ENCODE data around the gene EML6.
"Not testable (repeated sequence)": the region's sequence is repeated elsewhere in the genome, so short reads cannot be mapped to it uniquely, and the experiment has no call there.

The EML6 gene

DNA sequence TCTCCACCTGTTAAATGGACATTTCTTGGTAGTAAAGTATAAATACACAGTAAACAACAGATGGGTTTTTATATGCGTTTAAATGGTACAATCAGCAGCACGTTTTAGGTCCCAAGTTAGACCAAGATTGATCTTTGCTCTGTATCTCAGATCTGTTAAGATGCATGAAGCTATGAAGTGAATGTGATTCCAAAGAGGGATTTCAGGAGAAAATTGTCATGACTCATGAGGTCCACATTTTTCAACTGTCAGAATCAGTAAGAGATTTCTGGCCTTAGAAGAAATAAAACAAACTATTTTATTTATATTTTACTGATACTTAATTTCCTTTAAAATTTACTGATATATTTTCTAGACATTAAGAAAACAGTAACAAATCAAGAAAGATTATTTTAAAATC lies 142.7 kb downstream of the EML6 start:
- TF ChIP-seq, protein P1, sequence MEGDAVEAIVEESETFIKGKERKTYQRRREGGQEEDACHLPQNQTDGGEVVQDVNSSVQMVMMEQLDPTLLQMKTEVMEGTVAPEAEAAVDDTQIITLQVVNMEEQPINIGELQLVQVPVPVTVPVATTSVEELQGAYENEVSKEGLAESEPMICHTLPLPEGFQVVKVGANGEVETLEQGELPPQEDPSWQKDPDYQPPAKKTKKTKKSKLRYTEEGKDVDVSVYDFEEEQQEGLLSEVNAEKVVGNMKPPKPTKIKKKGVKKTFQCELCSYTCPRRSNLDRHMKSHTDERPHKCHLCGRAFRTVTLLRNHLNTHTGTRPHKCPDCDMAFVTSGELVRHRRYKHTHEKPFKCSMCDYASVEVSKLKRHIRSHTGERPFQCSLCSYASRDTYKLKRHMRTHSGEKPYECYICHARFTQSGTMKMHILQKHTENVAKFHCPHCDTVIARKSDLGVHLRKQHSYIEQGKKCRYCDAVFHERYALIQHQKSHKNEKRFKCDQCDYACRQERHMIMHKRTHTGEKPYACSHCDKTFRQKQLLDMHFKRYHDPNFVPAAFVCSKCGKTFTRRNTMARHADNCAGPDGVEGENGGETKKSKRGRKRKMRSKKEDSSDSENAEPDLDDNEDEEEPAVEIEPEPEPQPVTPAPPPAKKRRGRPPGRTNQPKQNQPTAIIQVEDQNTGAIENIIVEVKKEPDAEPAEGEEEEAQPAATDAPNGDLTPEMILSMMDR (IDR thresholded peaks at IDR 0.05; ENCODE audit: low read depth, low read length): no peak
- TF ChIP-seq POLR2A (IDR thresholded peaks at IDR 0.05; ENCODE audit: extremely low read depth, insufficient read length): no peak
- no peak for TF ChIP-seq MYC (IDR thresholded peaks at IDR 0.05; ENCODE audit: low read depth, low read length)
- TF ChIP-seq MAX (IDR thresholded peaks at IDR 0.05; ENCODE audit: low read depth, low read length): no peak
- H3K4me3 ChIP-seq (ENCODE audit: low read depth, low read length): no peak overlapping the region
- no peak for DNase-seq (ENCODE audit: low read depth)

- peak; percentile 68 for DNase-seq (ENCODE audit: low read depth)
- H3K4me3 ChIP-seq (ENCODE audit: low read depth, low read length): no peak overlapping the region
- TF ChIP-seq POLR2A (IDR thresholded peaks at IDR 0.05; ENCODE audit: extremely low read depth, insufficient read length): no peak
- no peak for TF ChIP-seq MAX (IDR thresholded peaks at IDR 0.05; ENCODE audit: low read depth, low read length)
- no peak for TF ChIP-seq MYC (IDR thresholded peaks at IDR 0.05; ENCODE audit: low read depth, low read length)
These were observed 143.4 kb downstream of the EML6 start for GRCh38 chr2:54866868-54867267.

DNA sequence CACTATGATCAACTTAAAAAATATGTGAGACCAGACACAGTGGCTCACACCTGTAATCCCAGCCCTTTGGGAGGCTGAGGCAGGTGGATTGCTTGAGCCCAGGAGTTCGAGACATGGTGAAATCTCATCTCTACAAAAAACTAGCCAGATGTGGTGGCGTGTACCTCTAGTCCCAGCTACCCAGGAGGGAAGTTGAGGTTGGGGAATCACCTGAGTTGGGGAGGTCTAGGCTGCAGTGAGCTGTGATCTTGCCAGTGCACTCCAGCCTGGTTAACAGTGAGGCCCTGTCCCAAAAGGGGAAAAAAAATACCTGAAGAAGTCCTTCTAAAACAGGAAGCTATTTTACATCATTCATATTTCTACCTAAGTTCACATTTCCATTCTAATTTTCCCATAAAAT lies 144.0 kb downstream of the EML6 start:
- DNase-seq (ENCODE audit: low read depth): no peak
- no peak overlapping the region for H3K4me3 ChIP-seq (ENCODE audit: low read depth, low read length)
- TF ChIP-seq, protein P1 (IDR thresholded peaks at IDR 0.05; ENCODE audit: low read depth, low read length): no peak

DNA sequence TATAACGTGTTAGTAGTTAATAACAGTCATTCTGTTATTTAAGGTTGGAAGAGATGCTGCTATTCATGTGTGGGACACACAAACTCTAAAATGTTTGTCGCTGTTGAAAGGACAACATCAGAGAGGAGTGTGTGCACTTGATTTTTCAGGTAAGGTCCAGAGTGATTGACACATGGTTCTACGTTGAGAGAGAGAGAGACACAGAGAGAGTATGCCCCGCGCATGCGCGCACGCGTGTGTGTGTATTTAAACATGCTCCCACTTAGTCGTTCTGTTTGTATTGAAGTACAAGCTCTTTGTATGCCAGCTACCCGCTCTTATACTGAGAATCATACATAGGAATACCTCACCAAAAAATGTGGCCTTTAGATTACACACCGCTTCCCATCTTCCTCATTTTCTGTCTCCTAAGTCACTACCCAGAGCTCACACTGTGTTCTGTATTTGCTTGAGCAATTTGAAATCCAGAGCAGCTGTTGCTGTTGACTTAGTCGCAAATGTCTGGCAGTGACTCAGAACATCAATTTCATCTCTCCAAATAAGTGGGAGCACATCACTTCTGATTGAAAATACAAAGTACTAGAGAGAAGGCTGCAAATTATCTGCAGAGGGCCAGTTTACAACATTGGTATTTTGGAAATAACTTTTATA lies 148.1 kb downstream of the EML6 start:
- no peak for TF ChIP-seq MAX (IDR thresholded peaks at IDR 0.05; ENCODE audit: low read depth, low read length)
- no peak for TF ChIP-seq POLR2A (IDR thresholded peaks at IDR 0.05; ENCODE audit: extremely low read depth, insufficient read length)
- no peak for TF ChIP-seq MYC (IDR thresholded peaks at IDR 0.05; ENCODE audit: low read depth, low read length)
- TF ChIP-seq, protein P1 (IDR thresholded peaks at IDR 0.05; ENCODE audit: low read depth, low read length): no peak
- H3K4me3 ChIP-seq (ENCODE audit: low read depth, low read length): no peak overlapping the region
- DNase-seq (ENCODE audit: low read depth): peak; percentile 45

GRCh38 chr2:54872780-54873179 lies 149.3 kb downstream of the EML6 start:
- TF ChIP-seq MYC (IDR thresholded peaks at IDR 0.05; ENCODE audit: low read depth, low read length): no peak
- no peak for TF ChIP-seq POLR2A (IDR thresholded peaks at IDR 0.05; ENCODE audit: extremely low read depth, insufficient read length)
- TF ChIP-seq MAX (IDR thresholded peaks at IDR 0.05; ENCODE audit: low read depth, low read length): no peak
- TF ChIP-seq, protein P1 (IDR thresholded peaks at IDR 0.05; ENCODE audit: low read depth, low read length): no peak
- no peak for DNase-seq (ENCODE audit: low read depth)
- H3K4me3 ChIP-seq (ENCODE audit: low read depth, low read length): no peak overlapping the region

DNA sequence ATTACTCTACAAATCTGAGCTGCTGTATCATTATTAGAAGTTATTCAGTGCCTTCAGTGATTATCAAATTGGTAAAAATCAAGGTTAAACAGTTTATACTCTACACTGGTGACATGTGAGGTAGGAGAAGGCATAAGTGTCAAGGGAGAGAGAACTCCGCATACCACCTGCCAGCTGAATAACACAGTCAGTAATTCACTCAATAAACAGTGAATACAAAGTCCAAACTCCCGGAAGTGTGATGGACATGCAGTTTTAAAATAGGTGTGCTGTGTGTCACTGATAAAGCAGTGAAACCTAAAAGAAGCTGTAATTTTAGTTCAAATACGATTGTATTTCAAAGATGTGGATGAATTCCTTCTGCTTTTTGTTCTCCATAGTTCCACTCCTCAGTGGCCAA lies 149.8 kb downstream of the EML6 start:
- H3K4me3 ChIP-seq (ENCODE audit: low read depth, low read length); DNase-seq (ENCODE audit: low read depth): not testable (repeated sequence)

DNA sequence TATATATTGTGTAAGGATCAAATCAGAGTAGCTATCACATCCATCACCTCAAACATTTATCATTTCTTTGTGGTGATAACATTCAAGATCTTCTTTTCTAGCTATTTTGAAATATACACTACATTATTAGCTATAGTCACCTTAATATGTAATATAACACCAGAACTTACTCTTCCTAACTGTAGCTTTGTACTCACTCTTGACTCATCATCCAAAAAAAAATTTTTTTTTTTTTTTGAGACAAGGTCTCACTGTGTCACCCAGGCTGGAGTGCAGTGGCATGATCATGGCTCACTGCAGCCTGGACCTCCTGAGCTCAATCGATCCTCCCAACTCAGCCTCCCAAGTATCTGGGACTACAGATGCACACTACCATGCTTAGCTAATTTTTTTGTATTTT lies 153.3 kb downstream of the EML6 start:
- no peak for TF ChIP-seq POLR2A (IDR thresholded peaks at IDR 0.05; ENCODE audit: extremely low read depth, insufficient read length)
- TF ChIP-seq, protein P1 (IDR thresholded peaks at IDR 0.05; ENCODE audit: low read depth, low read length): no peak
- no peak overlapping the region for H3K4me3 ChIP-seq (ENCODE audit: low read depth, low read length)
- DNase-seq (ENCODE audit: low read depth): no peak
